Stimulated activated CD4-positive, alpha-beta T cell treated with anti-CD3 and anti-CD28 coated beads, Interleukin-1b, Interleukin-23, amount 100 ng/mL, for 48 hours (primary cell): ENCODE measurements around the gene STAM.

Experiments
- DNase-seq: peaks from one replicate; pipeline ENCODE4 v3.0.0-alpha.2; 2020

The STAM gene

GRCh38 chr10:17733620-17734019, 89.7 kb downstream of the STAM start:
- DNase-seq, result no peak

- no peak for DNase-seq
Observed at GRCh38 chr10:17734432-17735080, 90.6 kb downstream of the STAM start.

DNA sequence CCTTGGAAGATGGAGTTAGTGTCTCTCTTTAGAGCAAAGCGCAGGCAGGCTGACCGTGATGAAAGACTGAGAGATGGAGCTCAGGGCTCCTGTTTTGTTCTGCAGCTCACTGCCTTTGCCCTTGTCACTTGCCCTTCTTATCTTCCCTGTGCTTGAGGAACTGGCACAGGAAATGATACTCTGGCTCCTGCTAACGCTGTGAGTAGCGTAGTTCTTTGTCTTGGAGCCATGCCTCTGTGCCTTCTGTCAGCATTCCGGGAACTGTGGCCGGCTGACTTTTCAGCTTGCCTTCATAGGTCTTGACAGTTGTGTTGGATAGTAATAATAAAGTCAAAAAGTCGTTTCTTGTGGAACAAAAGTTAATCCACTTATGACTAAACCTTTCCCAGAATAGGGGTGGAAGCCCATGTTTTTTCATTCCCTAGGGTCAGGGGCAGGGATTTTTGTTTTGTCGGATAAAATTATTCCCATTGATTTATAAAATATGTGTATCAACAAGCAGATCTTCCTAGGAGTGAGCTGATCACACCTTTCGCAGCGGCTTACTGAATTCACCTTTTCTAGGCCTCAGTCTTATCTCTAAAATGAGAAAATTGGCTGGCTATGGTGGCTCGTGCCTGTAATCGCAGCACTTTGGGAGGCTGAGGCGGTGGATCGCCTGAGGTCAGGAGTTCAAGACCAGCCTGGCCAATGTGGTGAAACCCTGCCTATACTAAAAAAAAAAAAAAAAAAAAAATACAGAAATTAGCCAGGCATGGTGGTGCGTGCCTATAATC, 91.4 kb downstream of the STAM start:
- DNase-seq, result no peak

DNA sequence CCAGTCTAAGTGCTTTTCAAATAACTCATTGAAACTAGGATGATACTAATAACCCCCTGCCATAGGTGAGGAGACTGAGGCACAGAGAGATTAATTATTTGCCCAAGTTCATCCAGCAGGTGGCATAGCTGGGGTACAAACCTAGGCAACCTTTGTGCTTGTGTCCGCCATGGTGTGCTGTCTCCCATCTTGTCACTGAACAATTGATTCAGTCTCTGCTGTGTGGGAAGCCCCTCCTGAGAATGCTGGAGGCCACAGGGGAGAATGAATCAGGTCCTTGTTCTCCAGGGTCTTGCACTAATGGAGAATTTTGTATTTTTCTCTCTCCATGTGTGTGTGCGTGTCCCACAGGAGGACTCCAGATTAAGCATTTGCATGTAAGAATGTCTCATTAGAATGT, 92.3 kb downstream of the STAM start:
- no peak for DNase-seq

DNA sequence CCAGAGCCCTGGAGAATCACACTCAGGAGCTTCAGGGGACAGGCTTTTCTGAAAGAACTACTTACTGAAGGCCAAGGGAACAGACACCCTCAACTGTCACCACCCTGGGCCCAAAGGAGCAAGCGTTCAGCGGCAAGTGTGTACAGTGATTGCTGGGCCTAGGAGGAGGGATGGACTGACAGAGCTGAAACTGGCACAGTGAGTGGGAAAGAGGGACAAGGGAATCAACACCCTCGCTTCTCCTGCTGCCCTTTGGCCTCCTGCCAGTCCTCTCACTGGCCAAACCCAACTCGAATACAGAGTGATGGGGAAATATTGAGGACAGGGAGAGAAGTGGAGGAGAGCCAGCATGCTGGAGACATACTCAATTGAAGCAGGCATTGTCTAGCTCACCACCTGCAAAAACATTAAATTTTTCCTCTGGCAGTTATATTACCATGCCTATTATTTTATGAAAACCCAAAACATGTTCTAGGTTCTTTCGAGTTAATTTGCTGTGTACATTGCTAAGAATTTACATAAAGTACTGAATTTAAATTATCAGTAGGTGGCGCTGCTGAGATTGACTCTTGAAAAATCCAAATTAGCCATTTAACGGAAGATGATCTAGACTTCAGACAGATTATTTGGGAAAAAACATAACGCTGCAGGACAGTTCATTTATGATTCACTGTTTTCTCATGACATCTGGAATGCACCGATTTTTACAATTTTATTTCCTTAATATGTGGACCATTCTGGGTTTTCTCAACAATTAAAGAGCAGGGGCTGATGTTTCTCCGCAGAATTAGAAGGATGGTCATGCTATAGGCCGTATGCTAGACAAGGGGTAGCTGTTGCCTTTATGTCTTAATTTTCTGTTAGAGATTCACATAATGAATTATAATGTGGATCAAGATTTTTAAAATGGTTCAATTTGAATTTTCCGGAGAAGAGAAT, 93.3 kb downstream of the STAM start:
- no peak for DNase-seq

DNA sequence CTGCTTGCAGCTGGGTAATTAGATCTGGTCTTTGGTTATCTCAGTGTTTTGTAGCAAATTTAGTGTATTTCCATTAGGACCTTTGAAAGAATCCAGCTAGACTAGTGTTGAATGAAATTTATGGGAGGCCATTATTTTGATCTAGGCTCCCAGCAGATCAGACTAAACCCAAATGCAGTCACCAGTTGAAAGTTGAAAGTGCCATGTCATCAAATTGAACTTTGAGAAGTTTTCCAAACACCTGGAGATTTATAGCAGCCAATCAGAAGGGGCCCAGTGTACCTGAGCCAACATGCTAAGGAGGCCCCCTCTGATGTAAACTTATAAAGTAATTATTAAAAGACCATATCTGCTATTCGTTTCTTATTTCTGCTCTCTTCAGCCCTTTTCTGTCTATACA, 96.7 kb downstream of the STAM start:
- DNase-seq, result no peak

DNA sequence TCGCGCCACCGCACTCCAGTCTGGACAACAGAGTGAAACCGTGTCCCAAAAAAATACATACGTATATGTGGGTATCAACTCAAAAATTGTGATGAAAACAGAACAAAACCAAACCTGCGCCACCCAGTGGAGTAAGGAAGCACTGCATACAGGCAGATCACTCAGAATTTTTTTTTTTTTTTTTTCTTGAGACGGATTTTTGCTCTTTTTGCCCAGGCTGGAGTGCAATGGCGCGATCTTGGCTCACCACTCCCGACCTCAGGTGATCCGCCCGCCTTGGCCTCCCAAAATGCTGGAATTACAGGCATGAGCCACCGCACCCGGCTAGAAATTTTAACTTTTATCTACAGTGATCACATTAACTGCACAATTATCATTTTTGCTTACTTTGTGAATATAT, 99.0 kb downstream of the STAM start:
- peak; percentile 60 for DNase-seq

DNA sequence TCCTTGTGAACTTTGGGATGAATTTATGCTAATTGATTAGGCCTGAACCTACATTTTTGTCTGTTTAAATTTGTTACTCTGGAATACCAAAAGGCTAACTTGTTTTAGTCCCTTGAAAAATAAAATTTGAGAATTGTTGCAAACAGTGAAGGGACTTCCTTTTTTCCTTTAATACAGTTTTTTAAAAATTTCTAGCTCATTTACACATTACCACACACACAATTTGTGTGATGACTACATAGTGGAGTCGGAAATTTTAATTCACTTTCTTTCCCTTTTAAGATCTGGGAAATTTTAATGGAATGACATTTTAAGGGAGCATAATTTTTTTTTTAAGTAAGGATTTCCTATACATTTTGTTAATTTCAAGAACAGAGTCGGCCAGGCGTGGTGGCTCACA, 99.5 kb downstream of the STAM start:
- DNase-seq, result no peak

DNA sequence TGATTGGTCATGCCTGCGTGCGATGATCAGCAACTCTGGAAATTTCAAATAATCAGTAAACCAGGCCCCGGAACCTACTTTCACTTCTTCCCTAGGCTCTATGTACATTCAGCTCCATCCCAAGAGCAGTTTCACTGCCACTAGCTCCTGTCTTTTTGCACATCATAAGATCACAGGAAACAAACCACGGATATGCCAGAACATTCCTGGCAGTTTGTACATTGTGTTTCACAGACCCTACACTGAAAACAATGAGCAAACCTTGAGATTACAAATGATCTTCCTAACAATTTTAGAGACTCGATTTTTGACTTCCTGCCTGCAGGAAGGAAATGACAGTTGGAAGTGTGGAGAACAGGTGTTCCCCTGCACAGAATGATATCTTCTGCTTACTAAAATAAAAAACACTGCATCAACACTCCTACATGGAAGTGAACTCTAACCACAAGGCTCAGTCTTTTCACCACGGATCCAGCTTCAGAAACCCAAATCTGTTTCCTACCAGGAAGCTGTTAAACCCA, 100.5 kb downstream of the STAM start:
- no peak for DNase-seq

DNA sequence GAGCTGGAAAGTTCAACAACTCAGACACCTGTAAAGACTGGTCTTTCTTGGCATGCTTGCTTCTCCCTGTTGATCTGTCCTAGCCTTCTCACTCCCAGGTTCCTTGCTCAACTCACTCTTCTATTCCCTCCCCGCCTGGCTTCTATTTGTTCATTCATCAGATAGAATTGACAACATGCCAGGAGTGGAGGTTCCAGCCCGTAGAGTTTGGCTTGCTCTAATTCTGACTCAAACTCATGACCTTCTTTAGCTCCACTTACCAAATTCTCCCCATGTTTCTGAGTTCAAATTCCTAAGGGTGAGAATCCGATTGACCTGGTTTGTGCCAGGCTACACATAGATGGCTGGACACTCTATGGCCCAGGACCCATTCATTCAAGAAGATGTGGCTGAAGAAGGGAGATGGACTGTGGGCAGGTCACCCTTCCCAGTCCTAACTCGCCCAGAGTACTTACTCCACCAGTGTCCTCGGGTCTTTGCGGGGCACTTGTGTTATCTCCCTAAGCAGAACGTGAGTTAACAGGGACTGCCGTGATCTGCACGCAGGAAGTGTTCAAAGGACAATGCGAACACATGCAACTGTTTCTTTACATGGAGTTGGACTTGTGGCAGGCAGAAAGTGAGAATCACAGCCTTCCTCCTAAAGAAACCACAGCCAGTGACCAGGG, 104.1 kb downstream of the STAM start:
- no peak for DNase-seq

GRCh38 chr10:17749890-17750289, 105.9 kb downstream of the STAM start:
- DNase-seq, result no peak

- no peak for DNase-seq
Observed at GRCh38 chr10:17751781-17752445, 108.0 kb downstream of the STAM start, which contains the start of gene TMEM236. Gene TMEM236, plus strand, starts transcription at chr10:17752201. Its CDS starts 95 bp downstream, at chr10:17752296.

GRCh38 chr10:17756557-17757217, 112.7 kb downstream of the STAM start:
- no peak for DNase-seq

DNA sequence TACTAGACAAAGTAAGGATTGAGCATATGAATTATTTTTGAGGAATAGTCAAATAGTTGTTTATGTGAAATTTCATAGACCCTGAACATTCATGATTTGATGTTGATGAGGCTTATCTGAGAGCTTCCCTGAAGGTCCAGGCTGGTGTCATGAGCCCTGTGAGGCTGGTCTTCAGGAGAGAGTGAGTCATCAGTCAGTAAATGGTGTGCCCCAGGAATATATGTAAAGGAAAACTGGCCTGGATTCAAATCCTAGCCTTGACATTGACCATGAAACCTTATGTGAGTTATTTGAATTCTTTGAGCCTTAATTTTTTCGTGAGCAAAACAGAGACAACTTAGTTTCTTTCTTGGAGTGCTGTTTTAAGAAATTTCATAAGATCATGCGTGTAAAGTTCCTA, 114.2 kb downstream of the STAM start:
- no peak for DNase-seq

- no peak for DNase-seq
Observed at GRCh38 chr10:17758896-17759295, 114.9 kb downstream of the STAM start.

- DNase-seq, result no peak
Observed at GRCh38 chr10:17764142-17764541, 120.2 kb downstream of the STAM start.

DNA sequence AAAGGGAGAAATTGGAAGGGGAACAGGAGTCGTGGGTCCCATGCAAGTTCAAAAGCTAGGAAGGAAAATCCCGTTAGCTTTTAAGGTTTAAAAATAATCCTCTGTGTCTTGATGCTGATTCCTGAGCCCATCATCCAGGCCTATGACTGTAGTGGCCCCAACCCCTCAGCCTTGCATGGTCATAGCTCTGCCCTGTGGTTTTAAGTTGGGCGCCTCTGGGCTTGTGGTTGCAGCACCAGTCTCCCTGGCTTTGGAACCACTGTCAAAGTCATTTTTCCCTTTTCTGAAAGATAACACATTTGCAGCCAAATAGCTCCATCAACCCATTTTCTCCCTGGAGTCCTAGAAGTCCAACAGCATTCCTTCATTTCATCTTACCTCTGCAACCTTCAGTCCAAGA, 121.7 kb downstream of the STAM start:
- DNase-seq, result no peak
